ENCODE results near the gene SKP1. TPM values are rescaled to one million over a fixed set of nuclear protein-coding genes. Genes with fewer than 3 reads are reported as not detected.
"Not testable (repeated sequence)": the region's sequence is repeated elsewhere in the genome, so short reads cannot be mapped to it uniquely, and the experiment has no call there.

SKP1 gene
- total RNA-seq, 2 donors from 2014 or later, result 357 to 427 TPM

- H3K36me3 ChIP-seq (ENCODE audit: control insufficient read depth, insufficient read depth, low read length), result peaks cover 93% of the 10 kb centered on the region
- peaks cover 27% of the 10 kb centered on the region for H3K9me3 ChIP-seq (ENCODE audit: control insufficient read depth, low read length)
- H3K9ac ChIP-seq (ENCODE audit: extremely low read depth, low read length, poor library complexity, severe bottlenecking), result no peak overlapping the region
- peaks cover 80% of the 10 kb centered on the region for H3K36me3 Mint-ChIP-seq (ENCODE audit: low read depth)
- no peaks in the 10 kb centered on the region for H3K4me1 Mint-ChIP-seq
- no peak overlapping the region for H3K4me3 Mint-ChIP-seq
- no peaks in the 10 kb centered on the region for H3K27me3 Mint-ChIP-seq (ENCODE audit: insufficient read depth)
- no peak for TF ChIP-seq CTCF (conservative IDR thresholded peaks at IDR 0.05)
- no peaks in the 10 kb centered on the region for H3K27me3 ChIP-seq (ENCODE audit: control insufficient read depth, insufficient read depth, low read length, poor library complexity, severe bottlenecking)
- no peak for DNase-seq
- H3K4me3 ChIP-seq (ENCODE audit: low read length), result no peak overlapping the region
- WGBS, 2 experiments (ENCODE audit: insufficient coverage in 1 of 2, insufficient read length in 1 of 2), result 89 to 98% methylated on average over 5 of the region's 6 CpGs
- H3K27ac Mint-ChIP-seq, result no peak overlapping the region
- no peak overlapping the region for H3K27ac ChIP-seq (ENCODE audit: low read depth, low read length)
- peaks cover 20% of the 10 kb centered on the region for H3K9me3 Mint-ChIP-seq
- H3K4me1 ChIP-seq (ENCODE audit: control insufficient read depth, insufficient read depth, low read length), result no peaks in the 10 kb centered on the region
Observed at GRCh38 chr5:134161513-134162395, 15.0 kb downstream of the SKP1 start.

- no peaks in the 10 kb centered on the region for H3K27me3 Mint-ChIP-seq (ENCODE audit: insufficient read depth)
- TF ChIP-seq CTCF (conservative IDR thresholded peaks at IDR 0.05), result no peak
- Histone ChIP-seq H3K4me3 (ENCODE audit: low read length) (no peak overlapping the region), H3K27ac (ENCODE audit: low read depth, low read length) (no peak overlapping the region), H3K27me3 (ENCODE audit: control insufficient read depth, insufficient read depth, low read length, poor library complexity, severe bottlenecking) (no peaks in the 10 kb centered on the region), H3K4me1 (ENCODE audit: control insufficient read depth, insufficient read depth, low read length) (peaks cover 3% of the 10 kb centered on the region), H3K36me3 (ENCODE audit: control insufficient read depth, insufficient read depth, low read length) (peaks cover 92% of the 10 kb centered on the region), H3K9ac (ENCODE audit: extremely low read depth, low read length, poor library complexity, severe bottlenecking) (no peak overlapping the region), H3K9me3 (ENCODE audit: control insufficient read depth, low read length) (no peaks in the 10 kb centered on the region)
- no peaks in the 10 kb centered on the region for H3K9me3 Mint-ChIP-seq
- DNase-seq, result no peak
- no peak overlapping the region for H3K27ac Mint-ChIP-seq
- peaks cover 16% of the 10 kb centered on the region for H3K4me1 Mint-ChIP-seq
- peaks cover 80% of the 10 kb centered on the region for H3K36me3 Mint-ChIP-seq (ENCODE audit: low read depth)
- no peak overlapping the region for H3K4me3 Mint-ChIP-seq
- WGBS, 2 experiments (ENCODE audit: insufficient coverage in 1 of 2, insufficient read length in 1 of 2), result 97 to 100% methylated on average over 1 of the region's 1 CpG
Observed at GRCh38 chr5:134153657-134154056, 23.1 kb downstream of the SKP1 start.

- Mint-ChIP-seq H3K36me3 (ENCODE audit: low read depth) (peaks cover 76% of the 10 kb centered on the region), H3K4me3 (no peak overlapping the region), H3K4me1 (peaks cover 16% of the 10 kb centered on the region), H3K27ac (no peak overlapping the region), H3K27me3 (ENCODE audit: insufficient read depth) (no peaks in the 10 kb centered on the region), H3K9me3 (no peaks in the 10 kb centered on the region)
- Histone ChIP-seq H3K4me3 (ENCODE audit: low read length) (no peak overlapping the region), H3K4me1 (ENCODE audit: control insufficient read depth, insufficient read depth, low read length) (peaks cover 3% of the 10 kb centered on the region), H3K36me3 (ENCODE audit: control insufficient read depth, insufficient read depth, low read length) (peaks cover 90% of the 10 kb centered on the region), H3K27ac (ENCODE audit: low read depth, low read length) (no peak overlapping the region), H3K9me3 (ENCODE audit: control insufficient read depth, low read length) (no peaks in the 10 kb centered on the region), H3K27me3 (ENCODE audit: control insufficient read depth, insufficient read depth, low read length, poor library complexity, severe bottlenecking) (no peaks in the 10 kb centered on the region), H3K9ac (ENCODE audit: extremely low read depth, low read length, poor library complexity, severe bottlenecking) (no peak overlapping the region)
- no peak for DNase-seq
- TF ChIP-seq CTCF (conservative IDR thresholded peaks at IDR 0.05), result no peak
- 94 to 100% methylated on average over 2 to 3 of the region's 3 CpGs for WGBS, 2 experiments (ENCODE audit: insufficient coverage in 1 of 2, insufficient read length in 1 of 2)
Observed at GRCh38 chr5:134153241-134153640, 23.5 kb downstream of the SKP1 start.

GRCh38 chr5:134152173-134152832 lies 24.4 kb downstream of the SKP1 start:
- 94 to 96% methylated on average over 11 to 15 of the region's 15 CpGs for WGBS, 2 experiments (ENCODE audit: insufficient coverage in 1 of 2, insufficient read length in 1 of 2)

More at GRCh38 chr5:134152173-134152832, 24.4 kb downstream of the SKP1 start:
- not testable (repeated sequence) for H3K9ac ChIP-seq (ENCODE audit: extremely low read depth, low read length, poor library complexity, severe bottlenecking); H3K27me3 ChIP-seq (ENCODE audit: control insufficient read depth, insufficient read depth, low read length, poor library complexity, severe bottlenecking); H3K9me3 Mint-ChIP-seq; H3K4me3 ChIP-seq (ENCODE audit: low read length); H3K4me1 ChIP-seq (ENCODE audit: control insufficient read depth, insufficient read depth, low read length); H3K4me3 Mint-ChIP-seq; DNase-seq; H3K27ac ChIP-seq (ENCODE audit: low read depth, low read length); H3K27me3 Mint-ChIP-seq (ENCODE audit: insufficient read depth); H3K9me3 ChIP-seq (ENCODE audit: control insufficient read depth, low read length)
- H3K36me3 ChIP-seq (ENCODE audit: control insufficient read depth, insufficient read depth, low read length), result peaks cover 88% of the 10 kb centered on the region
- peaks cover 71% of the 10 kb centered on the region for H3K36me3 Mint-ChIP-seq (ENCODE audit: low read depth)
- peaks cover 16% of the 10 kb centered on the region for H3K4me1 Mint-ChIP-seq
- peak overlapping the region; percentile 55 for H3K27ac Mint-ChIP-seq
